NCI-H2196 treated with DMSO at 0.1 percent for 48 hours (cell line): ENCODE measurements around the gene MBTPS1.
A peak's percentile ranks its signal among the peaks of the same experiment; 100 is the strongest.

Experiments used
- DNase-seq: peaks from one replicate; lab custom pipeline; 2025; ENCODE audit not compliant: unreplicated experiment; lab: John Stamatoyannopoulos, UW

MBTPS1 gene

DNA sequence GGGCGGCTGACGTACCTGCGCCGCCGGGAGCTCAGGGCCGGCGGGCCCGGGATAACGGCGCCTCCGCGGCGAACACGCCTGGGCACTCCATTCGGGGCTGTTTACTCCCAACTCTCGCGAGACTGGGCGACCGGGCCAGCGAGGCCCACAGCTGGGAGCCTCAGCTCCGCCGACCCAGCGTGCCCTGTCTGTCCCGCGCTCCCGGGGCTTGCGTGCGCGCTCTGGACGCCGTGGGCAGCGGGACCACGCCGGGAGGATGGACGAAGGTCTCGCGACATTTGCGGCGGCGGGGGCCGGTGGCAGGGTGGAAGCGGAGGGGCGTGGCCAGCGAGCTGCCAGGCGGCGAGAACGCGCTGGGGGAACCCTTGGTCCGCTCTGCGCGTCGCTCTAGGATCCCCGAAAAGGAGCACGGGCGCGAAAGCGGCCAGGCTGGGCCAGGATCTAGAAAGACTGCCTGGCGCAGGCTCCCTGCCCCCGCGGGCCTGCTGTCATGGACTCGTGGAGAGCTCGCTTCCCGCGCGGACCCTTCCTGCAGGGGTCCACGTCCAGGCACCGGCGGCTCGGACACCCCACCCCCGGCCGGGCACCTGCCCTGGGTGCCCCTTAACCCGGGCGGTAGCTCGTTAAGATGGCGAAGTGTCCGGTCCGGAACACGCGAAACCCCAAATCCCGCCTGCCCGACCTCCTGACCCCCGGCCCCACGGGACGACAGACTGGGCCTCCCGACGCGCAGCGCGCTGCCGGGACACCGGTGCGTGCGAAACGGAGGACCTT is at the start of gene MBTPS1:
Gene MBTPS1 (minus strand): TSS at position 223 of the 774 bp plus-strand sequence. CDS start 15,159 bp downstream, outside the sequence.
- peak; percentile 75 for DNase-seq

DNA sequence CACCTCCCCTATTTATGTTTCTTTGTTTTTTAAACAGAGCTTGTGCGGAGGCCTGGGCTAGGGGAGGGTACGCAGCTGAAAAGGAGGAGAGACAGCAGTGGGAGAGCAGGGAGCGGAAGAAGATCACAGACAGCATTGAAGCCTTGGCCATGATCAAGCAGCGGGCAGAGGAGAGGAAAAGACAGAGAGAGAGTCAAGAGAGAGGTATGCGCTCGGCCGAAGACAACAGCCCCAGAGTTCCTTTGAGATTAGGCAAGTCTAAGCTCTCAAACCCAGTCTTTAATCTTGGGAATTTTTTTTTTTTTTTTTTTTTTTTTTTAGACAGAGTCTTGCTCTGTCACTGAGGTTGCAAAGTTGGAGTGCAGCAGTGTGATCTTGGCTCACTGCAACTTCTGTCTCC is 49.0 kb upstream of the MBTPS1 start:
- DNase-seq = no peak

DNA sequence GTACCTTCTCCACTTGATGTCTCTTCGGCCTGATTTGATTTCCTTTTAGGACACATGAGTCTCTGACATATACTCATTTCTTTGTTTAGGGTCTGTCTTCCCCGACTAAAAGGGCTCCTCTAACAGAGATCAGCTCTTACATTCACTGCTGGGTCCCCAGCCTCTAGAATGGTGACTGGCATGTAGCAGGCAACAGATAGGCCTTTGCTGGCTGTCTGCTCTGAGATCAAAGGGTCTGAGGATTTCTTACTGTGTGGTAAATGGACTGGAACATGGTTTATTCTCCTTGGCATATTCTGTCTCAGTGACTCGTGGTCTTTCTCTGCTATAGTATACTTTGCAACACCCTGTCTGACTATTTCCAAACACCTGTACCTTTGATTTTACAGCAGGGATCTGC is 45.1 kb upstream of the MBTPS1 start:
- no peak for DNase-seq

DNA sequence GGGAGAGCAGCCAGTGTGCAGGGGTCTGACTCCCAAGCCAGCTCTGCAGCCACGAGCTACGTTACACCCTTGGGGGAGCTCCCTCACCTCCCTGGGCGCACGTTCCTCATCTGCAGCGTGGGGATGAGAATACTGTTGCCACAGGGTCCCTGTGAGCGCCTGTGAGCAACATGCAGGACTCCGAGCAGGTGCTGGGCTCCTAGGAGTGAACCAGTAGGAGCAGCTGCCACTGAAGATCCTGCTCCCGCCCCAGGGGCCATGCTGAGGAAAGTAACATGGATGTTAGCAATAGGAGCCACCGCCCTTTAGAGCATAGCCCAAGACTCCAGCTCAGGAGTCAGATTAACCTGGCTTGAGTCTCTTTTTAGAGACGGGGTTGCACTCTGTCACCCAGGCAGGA is 44.3 kb upstream of the MBTPS1 start:
- no peak for DNase-seq

DNA sequence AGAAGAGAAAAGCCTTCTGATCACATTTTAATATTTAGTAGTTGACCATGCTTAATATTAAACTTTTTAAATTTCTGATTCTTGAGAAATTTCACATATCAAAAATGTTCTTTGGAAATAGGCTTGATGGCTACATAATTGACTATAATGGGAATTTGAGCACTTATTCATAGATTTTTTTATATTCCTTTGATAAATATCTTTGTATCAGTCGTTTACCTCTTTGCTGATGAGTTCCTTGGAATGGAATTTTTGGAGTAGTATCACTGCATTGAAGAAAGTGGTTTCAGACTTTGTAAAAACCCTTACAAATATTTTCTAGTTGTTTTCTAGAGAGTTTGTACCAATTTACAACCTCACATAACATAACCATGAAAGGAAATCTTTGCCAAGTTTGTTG is 43.1 kb upstream of the MBTPS1 start:
- DNase-seq = no peak

DNA sequence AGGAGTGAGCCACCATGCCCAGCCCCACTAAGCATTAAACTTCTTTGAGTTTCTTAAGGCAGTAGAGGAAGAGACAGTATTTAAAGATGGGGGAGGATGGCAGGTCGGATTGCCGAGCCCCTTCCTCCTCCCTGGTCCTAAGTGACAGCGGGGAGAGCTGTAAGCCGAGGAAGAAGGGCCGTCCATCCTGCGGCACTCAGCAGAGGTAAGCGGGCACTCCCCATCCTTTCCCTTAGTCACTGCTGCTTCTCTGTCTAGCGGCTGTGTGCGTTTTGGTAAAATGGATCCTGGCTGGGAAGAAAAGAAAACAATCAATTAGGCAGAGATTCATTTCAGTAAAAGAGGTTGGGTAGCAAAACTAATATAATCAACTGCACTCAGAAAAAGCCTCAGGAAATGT is 42.3 kb upstream of the MBTPS1 start:
- no peak for DNase-seq

DNA sequence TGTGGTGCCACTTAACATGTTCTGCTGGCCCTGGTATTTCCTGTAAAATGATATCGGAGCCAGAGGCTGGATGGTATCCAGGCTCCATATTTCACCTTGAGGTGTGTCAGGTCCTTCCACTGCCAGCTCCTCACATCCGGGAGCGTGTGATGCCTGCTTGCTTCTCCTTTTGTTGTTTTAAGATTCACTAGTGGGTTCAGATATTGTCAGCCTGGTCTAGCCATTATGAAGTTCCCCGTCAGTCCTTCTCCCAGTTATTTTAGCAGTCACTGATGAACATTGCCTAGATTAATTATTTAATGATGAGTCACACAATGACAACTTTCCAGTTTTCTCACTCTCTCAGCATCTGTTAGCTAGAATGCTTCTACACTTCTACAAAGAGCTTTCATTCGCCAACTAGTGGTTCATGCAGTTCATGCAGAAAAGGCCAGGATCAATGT is 39.6 kb upstream of the MBTPS1 start:
- DNase-seq = no peak

DNA sequence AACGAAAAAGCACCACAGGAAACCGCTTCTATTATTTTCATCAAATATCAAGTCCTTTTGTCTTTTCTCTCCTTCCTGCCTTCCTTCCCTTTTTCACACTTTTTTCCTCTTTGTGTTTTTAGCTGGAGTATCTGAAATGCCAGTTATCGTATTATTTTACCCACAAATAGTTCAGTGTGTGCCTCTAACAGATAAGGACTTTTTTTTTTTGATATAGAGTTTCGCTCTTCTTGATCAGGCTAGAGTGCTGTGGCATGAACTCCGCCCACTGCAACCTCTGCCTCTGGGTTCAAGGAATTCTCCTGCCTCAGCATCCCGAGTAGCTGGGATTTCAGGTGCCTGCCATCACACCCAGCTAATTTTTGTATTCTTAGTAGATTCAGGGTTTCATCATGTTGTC is 39.0 kb upstream of the MBTPS1 start:
- DNase-seq = no peak

DNA sequence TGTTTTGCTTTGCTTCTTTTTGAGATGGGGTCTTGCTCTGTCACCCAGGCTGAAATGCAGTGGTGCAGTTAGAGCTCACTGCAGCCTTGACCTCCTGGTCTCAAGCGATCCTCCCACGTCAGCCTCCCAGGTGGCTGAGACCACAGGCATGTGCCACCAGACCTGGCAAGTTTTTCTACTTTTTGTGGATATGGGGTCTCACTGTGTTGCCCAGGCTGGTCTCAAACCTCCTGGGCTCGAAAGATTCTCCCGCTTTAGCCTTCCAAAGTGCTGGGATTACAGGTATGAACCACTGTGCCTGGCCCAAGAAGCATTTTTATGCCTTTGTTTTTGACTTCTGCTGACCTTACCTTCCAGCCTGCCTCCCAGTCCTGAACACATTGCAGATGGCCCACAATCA is 38.5 kb upstream of the MBTPS1 start:
- DNase-seq = no peak

DNA sequence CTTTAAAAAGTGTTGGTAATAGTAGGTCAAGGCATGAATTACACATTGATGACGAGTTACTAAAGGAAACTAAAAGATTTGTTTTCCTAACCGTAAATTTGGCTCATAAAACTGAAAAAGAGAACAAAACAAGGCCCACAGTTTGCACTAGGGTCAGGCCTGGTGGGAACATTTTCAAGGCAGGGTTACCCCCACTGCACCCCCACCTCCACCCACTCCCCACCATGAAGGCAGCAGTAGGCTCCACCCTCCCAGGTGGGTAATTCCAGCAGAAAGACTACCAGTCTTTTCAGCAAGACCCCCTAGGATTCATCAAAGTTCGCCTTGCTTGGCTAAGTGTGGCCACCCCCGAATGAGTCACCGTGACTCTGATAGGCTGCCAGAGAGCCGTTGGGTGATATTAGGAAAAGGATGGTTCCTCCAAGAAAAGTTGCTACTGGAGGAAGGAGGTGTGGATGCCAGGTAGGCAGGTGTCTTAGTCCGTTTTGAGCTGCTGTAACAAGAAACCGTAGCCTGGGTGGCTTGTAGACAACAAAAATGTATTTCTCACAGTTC is 37.0 kb upstream of the MBTPS1 start:
- no peak for DNase-seq

DNA sequence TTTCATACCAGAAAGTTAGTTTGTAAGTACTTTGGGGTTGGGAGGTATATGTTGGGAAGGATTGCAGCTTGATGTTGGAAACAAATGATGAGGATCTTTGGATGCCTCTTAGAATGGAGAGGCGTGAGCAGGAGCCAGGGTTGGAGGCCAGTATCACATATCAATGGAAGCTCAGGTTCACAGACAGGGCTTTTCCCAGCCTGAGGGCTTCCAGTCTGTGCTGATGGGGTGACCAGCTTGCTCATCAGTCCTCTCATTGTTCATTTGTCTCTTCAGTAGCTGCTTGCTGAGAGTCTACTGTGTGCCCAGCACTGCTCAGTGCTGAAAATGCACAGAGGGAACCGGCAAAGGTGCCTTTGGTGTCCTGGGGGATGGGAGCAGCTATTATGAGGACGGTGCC is 34.2 kb upstream of the MBTPS1 start:
- DNase-seq = no peak

DNA sequence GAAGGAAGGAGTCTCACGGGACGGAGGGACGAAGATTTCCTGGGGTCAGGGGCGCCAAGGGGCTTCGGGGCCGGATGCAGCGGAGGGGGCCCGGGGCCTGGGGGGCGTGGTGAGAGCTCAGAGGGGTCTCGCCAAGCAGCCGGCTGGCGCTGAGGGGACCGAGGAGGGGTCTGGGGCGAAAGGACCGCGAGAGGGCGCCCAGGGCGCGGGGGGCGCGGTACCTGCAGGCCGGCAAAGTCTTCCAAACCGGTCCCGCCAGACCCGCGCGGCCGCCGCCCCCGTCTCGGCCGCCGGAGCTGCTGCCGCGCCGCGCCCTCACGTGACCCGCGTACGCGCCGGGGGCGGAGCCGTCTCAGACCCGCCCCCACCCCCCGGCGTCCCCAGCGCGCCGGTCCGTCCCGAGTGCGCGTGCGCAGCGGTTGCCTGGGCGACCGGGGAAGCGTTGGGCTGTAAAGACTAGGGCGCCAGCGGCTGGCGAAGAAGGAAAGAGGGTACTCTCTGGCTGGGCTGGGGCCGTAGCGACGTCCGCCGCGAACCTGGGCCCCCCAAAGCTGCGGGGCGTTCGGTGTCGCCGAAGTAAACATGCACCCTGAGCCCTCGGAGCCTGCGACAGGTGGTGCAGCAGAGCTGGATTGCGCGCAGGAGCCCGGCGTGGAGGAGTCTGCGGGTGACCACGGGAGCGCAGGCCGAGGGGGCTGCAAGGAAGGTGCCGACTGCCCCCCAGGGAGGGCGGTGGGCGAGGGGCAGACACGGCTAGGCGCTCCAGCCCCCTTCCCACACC is 28.3 kb upstream of the MBTPS1 start, which contains the start of the genes DNAAF1 and HSDL1:
Gene DNAAF1 (plus strand): TSS at position 450 of the 781 bp plus-strand sequence. CDS start 133 bp downstream, at position 583.
Gene HSDL1 (minus strand): TSS at position 319 of the 781 bp plus-strand sequence. CDS start 13,856 bp downstream, outside the sequence.
- DNase-seq = peak; percentile 9

DNA sequence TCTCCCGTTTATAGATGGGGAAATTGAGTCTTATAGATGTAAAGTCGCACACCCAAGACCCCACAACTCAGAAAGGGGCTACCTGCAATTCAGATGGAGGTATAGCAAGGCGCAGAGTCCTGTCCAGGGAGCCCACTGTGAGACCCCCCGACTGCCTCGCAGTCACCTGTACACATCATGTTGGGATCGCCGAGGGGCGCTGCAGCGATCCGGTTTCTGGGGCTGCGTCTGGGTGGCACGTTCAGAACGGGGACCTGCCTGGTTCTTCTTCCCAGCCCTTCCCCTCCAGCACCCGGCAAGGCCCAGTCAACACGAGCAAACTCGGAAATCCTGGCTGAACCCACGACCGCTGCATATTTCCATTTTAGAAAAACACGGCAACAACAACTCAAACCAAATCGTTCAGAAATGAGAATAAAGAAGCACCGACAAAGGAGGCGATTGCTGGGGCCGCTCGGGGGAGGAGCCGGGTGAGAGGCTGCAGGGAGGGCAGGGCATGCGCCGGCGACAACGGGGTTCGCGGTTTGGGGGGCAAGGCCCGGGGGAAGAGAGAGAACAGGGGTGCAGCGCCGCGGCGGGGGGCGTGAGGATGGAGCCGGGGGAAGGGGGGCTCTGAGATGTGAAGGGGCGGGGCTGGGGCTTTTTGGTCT is 27.6 kb upstream of the MBTPS1 start:
- no peak for DNase-seq

DNA sequence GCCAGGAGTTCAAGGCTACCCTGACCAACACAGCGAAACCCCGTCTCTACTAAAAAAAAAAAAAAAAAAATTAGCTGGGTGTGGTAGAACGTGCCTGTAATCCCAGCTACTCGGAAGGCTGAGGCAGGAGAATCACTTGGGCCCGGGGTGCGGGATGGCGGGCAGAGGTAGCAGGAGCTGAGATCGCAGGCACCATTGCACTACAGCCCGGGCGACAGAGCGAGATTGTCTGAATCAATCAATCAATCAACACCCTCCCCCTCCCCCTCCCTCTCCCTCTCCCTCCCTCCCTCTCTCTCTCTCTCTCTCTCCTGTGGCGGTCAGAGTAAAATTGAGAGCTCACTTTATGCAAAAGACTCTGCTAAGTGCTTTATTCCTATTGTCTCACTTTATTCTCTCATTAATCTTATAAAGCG is 27.1 kb upstream of the MBTPS1 start:
- DNase-seq = no peak

DNA sequence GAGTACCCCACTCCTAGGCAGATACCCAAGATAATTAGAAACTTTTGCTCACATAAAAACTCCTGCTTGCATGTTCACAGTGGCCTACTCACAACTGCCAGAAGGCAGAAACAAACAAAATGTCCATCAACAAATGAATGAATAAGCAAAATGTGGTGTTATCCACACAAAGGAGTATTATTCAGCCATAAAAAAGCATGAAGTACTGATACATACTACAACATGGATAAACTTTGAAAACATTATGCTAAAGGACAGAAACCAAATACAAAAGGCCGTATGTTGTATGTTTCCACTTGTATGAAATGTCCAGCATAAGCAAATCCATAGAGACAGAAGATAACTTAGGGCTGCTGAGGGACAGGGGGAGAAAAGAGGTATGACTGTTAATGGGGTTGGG is 26.3 kb upstream of the MBTPS1 start:
- DNase-seq = no peak

DNA sequence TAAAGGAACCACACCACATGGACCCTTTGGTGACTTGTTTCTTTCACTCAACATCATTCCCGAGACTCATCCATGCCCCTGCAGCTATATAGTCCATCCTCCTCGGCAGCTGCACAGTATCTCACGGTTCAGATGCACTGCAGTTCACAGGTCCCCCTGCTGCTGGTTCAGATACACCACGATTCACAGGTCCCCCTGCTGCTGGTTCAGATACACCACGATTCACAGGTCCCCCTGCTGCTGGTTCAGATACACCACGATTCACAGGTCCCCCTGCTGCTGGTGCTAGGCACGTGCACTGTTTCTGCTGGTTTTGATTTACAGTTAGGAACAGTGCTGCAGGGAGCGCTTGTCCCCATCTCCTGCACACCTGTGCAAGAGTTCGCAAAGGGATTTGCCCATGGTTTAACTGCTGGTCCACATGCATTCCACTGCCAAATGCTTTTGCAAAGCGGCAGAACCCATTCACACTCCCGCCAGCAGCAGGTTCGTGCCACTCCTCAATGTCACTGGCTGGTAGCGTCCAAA is 24.5 kb upstream of the MBTPS1 start:
- no peak for DNase-seq

DNA sequence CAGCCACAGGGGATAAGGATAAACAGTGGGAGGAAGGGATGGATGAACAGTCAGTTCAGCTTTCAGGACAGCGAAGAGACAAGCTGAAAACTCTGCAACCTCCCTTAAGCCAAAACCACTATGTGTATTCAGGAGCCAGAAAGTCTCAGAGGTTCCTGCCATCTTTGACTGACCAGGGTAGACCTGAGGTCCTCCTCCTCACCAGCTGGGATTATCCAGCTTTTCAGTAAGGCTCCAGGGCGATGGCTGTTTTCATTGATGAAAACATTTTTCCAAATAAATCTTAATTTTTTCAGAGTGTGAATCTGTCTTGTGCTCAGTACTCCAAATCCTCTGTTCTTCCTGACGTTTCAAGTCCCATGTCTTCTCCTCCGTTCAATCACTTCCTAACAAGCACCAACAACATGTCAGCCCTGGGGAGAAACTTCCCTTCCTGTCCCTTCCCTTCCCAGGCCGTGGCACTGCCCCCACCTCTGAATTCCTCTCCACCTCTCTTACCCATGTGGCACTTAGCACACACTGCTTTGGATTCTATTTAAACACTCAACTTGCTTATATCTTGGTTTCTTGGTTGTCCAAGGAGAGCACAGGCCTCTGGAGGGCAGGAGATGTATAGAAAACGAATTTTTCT is 23.0 kb upstream of the MBTPS1 start:
- DNase-seq = no peak

DNA sequence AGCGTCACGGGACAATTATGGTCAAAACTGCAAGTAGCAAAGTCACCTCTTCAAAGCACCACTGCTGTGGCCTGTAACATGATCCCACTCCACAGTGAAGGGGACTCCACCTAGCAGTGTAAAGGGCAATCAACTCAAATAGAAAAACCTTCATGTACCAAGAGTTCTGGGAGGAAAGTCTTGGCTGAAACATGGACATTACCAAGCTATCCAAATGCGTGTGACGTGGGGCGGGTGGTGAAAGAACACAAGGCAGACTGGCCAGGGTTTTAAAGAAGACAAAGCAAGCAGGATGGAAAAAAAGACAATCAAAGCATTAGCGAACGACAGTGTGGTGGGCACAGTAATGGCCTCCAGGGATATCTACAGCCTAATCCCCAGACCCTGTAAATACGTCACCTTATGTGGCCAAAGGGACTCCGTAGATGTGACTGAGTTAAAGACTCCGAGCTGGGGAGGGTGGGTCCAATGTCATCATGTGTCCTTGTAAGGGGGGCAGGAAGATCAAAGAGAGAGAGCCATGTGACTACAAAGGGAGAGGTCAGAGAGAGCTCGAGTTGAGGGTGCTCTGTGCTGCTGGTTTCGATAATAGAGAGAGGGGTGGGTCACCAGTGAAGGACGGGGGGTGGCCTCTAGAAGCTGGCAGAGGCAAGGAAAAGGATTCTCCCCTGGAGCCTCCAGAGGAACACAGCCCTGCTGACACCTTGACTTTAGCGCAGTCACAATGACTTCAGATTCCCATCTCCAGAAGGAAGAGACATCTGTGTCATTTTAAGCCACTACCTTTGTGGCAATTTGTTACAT is 22.3 kb upstream of the MBTPS1 start:
- DNase-seq = no peak

DNA sequence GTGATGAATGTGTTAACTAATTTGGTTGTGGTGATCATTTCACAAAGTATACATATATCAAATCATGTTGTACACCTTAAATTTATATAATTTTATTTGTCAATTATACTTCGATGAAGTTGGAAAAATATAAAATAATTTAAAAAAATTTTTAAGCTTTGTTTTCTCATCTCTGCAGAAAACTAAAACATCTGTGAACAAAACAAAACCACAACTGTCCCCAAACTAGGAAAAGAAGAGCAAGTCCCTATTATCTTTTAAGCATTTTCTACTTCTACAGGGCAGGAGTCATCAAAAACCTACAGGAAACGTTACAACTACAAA is 21.7 kb upstream of the MBTPS1 start:
- DNase-seq = no peak
